CD4-positive, CD25-positive, alpha-beta regulatory T cell (primary cell): ENCODE data around the gene ZNF675. TPM values are rescaled to one million over a fixed set of nuclear protein-coding genes. Genes with fewer than 3 reads are reported as not detected.
A peak's percentile ranks its signal among the peaks of the same experiment; 100 is the strongest.
"Not testable (repeated sequence)": the region's sequence is repeated elsewhere in the genome, so short reads cannot be mapped to it uniquely, and the experiment has no call there.

Source experiments
- ATAC-seq, 2 donors: fragments of 150-1000 bp; cut with Tn5 transposase; one replicate each; pipeline ENCODE4 v1.10.0; 2021; ENCODE audit warnings: low read depth in 2 of 2, moderate number of reproducible peaks in 2 of 2, moderate library complexity in 1 of 2
- DNase-seq, 3 donors: peaks; one replicate each; pipeline versions ENCODE4 v3.0.0 to v3.0.0-alpha.2; 2012 to 2022; ENCODE audit warnings: mixed read lengths in 1 of 3
- H3K27ac ChIP-seq: one replicate; pipeline ENCODE4 v1.7.0; 2013; ENCODE audit warnings: mild to moderate bottlenecking, low read length; ENCODE audit not compliant: insufficient read depth, poor library complexity, severe bottlenecking
- H3K27me3 ChIP-seq: one replicate; pipeline ENCODE4 v1.7.0; 2013; ENCODE audit warnings: low read length; ENCODE audit not compliant: control insufficient read depth, insufficient read depth
- H3K36me3 ChIP-seq: one replicate; pipeline ENCODE4 v1.7.0; 2013; ENCODE audit warnings: mild to moderate bottlenecking, low read length, moderate library complexity; ENCODE audit not compliant: control insufficient read depth, insufficient read depth
- H3K4me1 ChIP-seq: 2 replicates; pipeline ENCODE4 v1.7.0; 2013; ENCODE audit warnings: mild to moderate bottlenecking, low read length; ENCODE audit not compliant: insufficient read depth, control insufficient read depth, poor library complexity, severe bottlenecking
- H3K4me3 ChIP-seq: one replicate; pipeline ENCODE4 v1.7.0; 2013; ENCODE audit warnings: low read depth, mild to moderate bottlenecking, low read length, moderate library complexity
- H3K9me3 ChIP-seq, 2 experiments: 1 replicate in 1 of 2; 2 replicates in 1 of 2; pipeline ENCODE4 v1.7.0; 2013; ENCODE audit warnings: low read length in 2 of 2, mild to moderate bottlenecking in 1 of 2, moderate library complexity in 1 of 2; ENCODE audit not compliant: control insufficient read depth in 2 of 2
- H3K27ac Mint-ChIP-seq, 3 donors: one replicate each; pipeline ENCODE4 v1.8.0; 2020 to 2022; ENCODE audit warnings: mild to moderate bottlenecking in 3 of 3, mixed read lengths in 3 of 3, moderate library complexity in 2 of 3
- H3K27me3 Mint-ChIP-seq: one replicate; pipeline ENCODE4 v1.8.0; 2022; ENCODE audit warnings: mild to moderate bottlenecking, mixed read lengths
- H3K36me3 Mint-ChIP-seq: one replicate; pipeline ENCODE4 v1.8.0; 2020; ENCODE audit warnings: mixed read lengths
- H3K4me1 Mint-ChIP-seq, 4 donors: one replicate each; pipeline ENCODE4 v1.8.0; 2020 to 2022; ENCODE audit warnings: mixed read lengths in 4 of 4, mild to moderate bottlenecking in 1 of 4
- H3K4me3 Mint-ChIP-seq, 4 donors: one replicate each; pipeline ENCODE4 v1.8.0; 2020 to 2022; ENCODE audit warnings: mild to moderate bottlenecking in 4 of 4, mixed read lengths in 4 of 4, moderate library complexity in 3 of 4
- H3K9me3 Mint-ChIP-seq, 7 donors: one replicate each; pipeline ENCODE4 v1.8.0; 2020 to 2022; ENCODE audit warnings: mixed read lengths in 7 of 7, mild to moderate bottlenecking in 3 of 7, moderate library complexity in 2 of 7
- polyA plus RNA-seq, 4 donors: library from polyadenylated mRNA; unstranded; fragments of 300-500 nt; fragmentation: Illumina TruSeq; gene quantifications; one replicate each; pipeline ENCODE4 v1.2.3, GENCODE V29; 2021
- total RNA-seq: library from RNA; stranded (reverse); gene quantifications from one replicate; pipeline ENCODE4 v1.2.3, GENCODE V29; 2022

Gene ZNF675
- 22.1 TPM for total RNA-seq
- polyA plus RNA-seq, result 10 to 100 TPM; 17.2 to 24.3 (median 20.0) TPM

DNA sequence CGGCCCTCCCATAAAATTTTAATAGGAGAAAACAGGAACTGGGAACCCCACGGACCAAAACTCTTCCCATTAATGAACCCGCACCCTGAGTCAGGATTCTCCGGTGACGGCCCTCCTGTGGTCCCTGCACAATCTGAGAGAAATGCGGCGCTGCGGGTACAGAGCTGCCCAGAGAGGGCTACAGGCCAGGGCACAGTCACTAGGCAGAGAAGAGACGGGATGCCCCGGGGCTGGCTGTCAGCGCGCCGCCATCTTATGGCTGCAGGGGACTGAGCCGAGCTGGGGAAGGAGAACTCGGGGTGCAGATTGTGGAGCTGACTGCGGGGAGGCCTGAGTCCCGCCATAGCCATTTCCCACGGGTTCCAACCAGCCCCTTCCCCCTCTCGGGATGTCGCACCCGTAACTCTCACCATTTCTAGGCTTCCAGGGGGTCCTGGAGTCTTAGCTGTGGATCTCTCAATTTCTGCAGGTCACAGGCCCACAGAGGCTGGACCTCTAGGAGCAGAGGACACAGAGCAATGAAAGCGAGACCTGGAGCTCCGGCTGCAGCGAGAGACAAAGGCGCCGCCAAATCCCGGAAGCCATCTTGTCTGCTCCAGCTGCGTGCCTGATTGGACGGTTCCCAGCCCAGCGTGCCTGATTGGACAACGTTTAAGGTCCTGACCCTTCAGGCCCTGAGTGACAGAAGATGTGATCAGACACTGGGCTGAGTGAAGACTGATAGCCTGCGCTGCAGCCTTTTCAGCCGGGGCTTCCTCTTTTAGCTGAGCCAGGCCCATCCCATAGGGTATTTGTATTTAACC lies at the start of gene ZNF675:
Gene ZNF675 (minus strand): TSS at position 592 of the 803 bp plus-strand sequence. CDS start 179 bp downstream, at position 413.
- Histone ChIP-seq H3K4me3 (peak within 1 kb of the TSS; percentile 64), H3K4me1 (peaks cover 18% of the 10 kb centered on the region), H3K9me3 (peaks cover 2 to 13% of the 10 kb centered on the region in 2 experiments), H3K27me3 (no peaks in the 10 kb centered on the region), H3K27ac (peak within 1 kb of the TSS; percentile 84), H3K36me3 (peaks cover 8% of the 10 kb centered on the region)
- peak; percentile 82 to 95 (median 88) for DNase-seq
- H3K27me3 Mint-ChIP-seq, result no peaks in the 10 kb centered on the region
- peaks cover 16 to 58% (median 25%) of the 10 kb centered on the region in 4 donors for H3K4me1 Mint-ChIP-seq
- H3K4me3 Mint-ChIP-seq, result peak within 1 kb of the TSS; percentile 98 to 100 (median 99)
- peaks cover 10% of the 10 kb centered on the region for H3K36me3 Mint-ChIP-seq
- peaks cover 0 to 5% (median 2%) of the 10 kb centered on the region in 7 donors for H3K9me3 Mint-ChIP-seq
- peak; percentile 92 to 94 for ATAC-seq
- peak within 1 kb of the TSS; percentile 97 to 99 (median 98) for H3K27ac Mint-ChIP-seq

DNA sequence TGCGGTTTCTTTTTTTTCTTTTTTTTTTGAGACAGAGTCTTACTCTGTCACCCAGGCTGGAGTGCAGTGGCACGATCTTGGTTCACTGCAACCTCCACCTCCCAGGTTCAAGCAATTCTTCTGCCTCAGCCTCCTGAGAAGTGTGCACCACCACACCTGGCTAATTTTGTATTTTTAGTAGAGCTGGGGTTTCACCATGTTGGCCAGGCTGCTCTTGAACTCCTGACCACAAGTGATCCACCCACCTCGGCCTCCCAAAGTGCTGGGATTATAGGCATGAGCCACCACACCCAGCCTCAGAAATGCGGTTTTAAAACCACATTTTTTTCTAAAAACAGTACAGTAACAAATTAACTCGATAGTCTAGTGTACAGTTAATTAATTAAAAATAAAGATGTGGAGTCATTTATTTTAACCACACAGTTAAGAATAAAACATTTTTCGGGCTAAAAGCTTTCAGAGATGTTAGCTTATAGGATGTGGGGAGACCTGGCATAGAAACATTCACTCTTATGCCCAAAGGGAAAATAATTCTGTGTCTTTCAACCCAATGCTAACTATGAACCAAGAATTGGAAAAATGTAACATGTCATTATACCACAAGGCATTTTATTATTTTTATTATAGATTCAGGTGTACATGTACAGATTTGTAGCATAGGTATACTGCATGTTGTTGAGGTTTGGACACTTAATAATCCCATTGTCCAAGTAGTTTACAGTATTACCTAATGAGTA lies 43.9 kb upstream of the ZNF675 start:
- not testable (repeated sequence) for H3K4me1 Mint-ChIP-seq, ATAC-seq, H3K36me3 Mint-ChIP-seq, H3K27ac Mint-ChIP-seq, H3K27me3 Mint-ChIP-seq, H3K27ac ChIP-seq, H3K4me3 Mint-ChIP-seq, DNase-seq, H3K4me3 ChIP-seq, H3K4me1 ChIP-seq, H3K27me3 ChIP-seq, H3K36me3 ChIP-seq
- H3K9me3 ChIP-seq, result peaks cover 8 to 36% of the 10 kb centered on the region in 2 experiments
- H3K9me3 Mint-ChIP-seq, result peaks cover 0 to 34% (median 14%) of the 10 kb centered on the region in 7 donors

DNA sequence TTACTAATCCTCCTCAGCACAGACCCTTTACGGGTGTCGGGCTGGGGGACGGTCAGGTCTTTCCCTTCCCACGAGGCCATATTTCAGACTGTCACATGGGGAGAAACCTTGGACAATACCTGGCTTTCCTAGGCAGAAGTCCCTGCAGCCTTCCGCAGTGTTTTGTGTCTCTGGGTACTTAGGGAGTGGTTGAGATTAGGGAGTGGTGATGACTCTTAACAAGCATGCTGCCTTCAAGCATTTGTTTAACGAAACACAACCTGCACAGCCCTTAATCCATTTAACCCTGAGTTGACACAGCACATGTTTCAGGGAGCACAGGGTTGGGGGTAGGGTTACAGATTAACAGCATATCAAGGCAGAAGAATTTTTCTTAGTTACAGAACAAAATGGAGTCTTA lies 37.1 kb upstream of the ZNF675 start:
- H3K9me3 ChIP-seq, H3K27ac Mint-ChIP-seq, H3K36me3 ChIP-seq, H3K4me3 ChIP-seq, H3K27me3 ChIP-seq, H3K4me1 ChIP-seq, H3K27ac ChIP-seq, H3K4me3 Mint-ChIP-seq, H3K27me3 Mint-ChIP-seq, ATAC-seq, DNase-seq, H3K36me3 Mint-ChIP-seq: not testable (repeated sequence)
- H3K9me3 Mint-ChIP-seq, result peaks cover 0 to 18% (median 5%) of the 10 kb centered on the region in 7 donors
- H3K4me1 Mint-ChIP-seq, result peaks cover 0 to 13% (median 0%) of the 10 kb centered on the region in 4 donors

DNA sequence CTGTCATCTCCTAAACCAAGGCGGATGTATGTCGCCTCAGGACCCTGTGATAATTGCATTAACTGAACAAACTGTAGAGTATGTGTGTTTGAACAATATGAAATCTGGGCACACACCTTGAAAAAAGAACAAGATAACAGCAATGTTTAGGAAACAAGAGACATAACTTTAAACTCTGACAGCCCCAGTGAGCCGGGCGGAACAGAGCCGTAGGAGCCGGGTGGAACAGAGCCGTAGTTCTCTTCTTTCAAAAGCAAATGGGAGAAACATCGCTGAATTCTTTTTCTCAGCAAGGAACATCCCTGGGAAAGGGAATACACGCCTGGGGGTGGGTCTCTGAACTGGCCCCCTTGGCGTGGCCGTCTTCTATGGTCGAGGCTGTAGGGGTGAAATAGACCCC lies 31.8 kb upstream of the ZNF675 start:
- H3K27me3 ChIP-seq, result no peaks in the 10 kb centered on the region

DNA sequence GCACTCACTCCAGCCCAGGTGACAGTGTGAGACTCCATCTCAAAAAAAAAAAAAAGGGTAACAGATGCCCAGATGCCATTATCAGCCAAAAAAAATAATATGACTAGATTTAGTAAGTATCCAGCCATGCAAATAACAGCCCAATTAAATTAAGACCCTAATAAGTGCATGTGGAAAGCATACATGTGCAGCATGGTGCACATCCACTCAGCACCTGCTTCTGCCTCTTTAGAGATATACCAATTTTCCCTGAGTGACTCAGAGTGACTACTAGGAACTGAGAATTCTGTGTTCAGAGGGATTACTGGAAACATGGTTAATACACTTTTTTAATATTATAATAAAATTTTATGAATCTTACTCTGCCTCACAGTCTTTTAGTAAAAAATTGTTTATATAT lies 29.8 kb upstream of the ZNF675 start:
- ATAC-seq (no peak), DNase-seq (no peak)
- no peak overlapping the region for H3K27ac Mint-ChIP-seq
- H3K4me1 ChIP-seq, result no peaks in the 10 kb centered on the region
- H3K36me3 Mint-ChIP-seq, result no peaks in the 10 kb centered on the region
- no peaks in the 10 kb centered on the region for H3K36me3 ChIP-seq
- peaks cover 6% of the 10 kb centered on the region for H3K27me3 Mint-ChIP-seq
- H3K9me3 Mint-ChIP-seq, result peaks cover 0 to 14% (median 0%) of the 10 kb centered on the region in 7 donors
- H3K4me3 ChIP-seq, result no peak overlapping the region
- H3K9me3 ChIP-seq, result no peaks in the 10 kb centered on the region
- peaks cover 0 to 10% (median 4%) of the 10 kb centered on the region in 4 donors for H3K4me1 Mint-ChIP-seq
- H3K27ac ChIP-seq, result no peak overlapping the region
- no peaks in the 10 kb centered on the region for H3K27me3 ChIP-seq
- no peak overlapping the region for H3K4me3 Mint-ChIP-seq

More for the DNA sequence above, 31.8 kb upstream of the ZNF675 start:
- H3K4me1 ChIP-seq, result no peaks in the 10 kb centered on the region
- Mint-ChIP-seq H3K27ac (no peak overlapping the region), H3K27me3 (peaks cover 6% of the 10 kb centered on the region), H3K4me3 (peak overlapping the region in 1 of 4 donors; percentile 72), H3K9me3 (peaks cover 0 to 14% (median 0%) of the 10 kb centered on the region in 7 donors), H3K4me1 (peaks cover 0 to 14% (median 4%) of the 10 kb centered on the region in 4 donors), H3K36me3 (no peaks in the 10 kb centered on the region)
- H3K27ac ChIP-seq, result no peak overlapping the region
- H3K4me3 ChIP-seq, result no peak overlapping the region
- ATAC-seq (no peak), DNase-seq (no peak)
- H3K9me3 ChIP-seq, result no peaks in the 10 kb centered on the region
- no peaks in the 10 kb centered on the region for H3K36me3 ChIP-seq

DNA sequence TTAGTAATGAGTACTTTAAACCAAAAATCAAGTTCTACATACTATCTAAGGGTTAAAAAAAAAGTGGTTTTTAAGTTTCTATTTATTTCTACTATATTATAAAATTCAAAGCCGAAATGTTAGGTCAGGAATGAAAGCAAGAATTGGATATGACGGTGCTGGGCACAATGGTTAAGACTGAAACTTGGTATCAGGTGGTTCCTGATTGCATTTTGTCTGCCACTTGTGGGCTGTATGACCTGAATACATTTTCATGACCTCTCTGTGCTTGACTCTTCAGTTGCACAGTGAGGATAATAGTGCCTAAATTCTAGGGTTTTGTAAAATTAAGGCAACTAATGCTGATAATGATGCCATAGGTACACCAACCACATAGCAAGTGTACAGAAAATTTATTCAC lies 22.3 kb upstream of the ZNF675 start:
- no peaks in the 10 kb centered on the region for H3K4me1 ChIP-seq
- Mint-ChIP-seq H3K4me1 (no peaks in the 10 kb centered on the region), H3K27ac (no peak overlapping the region), H3K9me3 (peaks cover 0 to 5% (median 2%) of the 10 kb centered on the region in 7 donors), H3K27me3 (peaks cover 4% of the 10 kb centered on the region), H3K36me3 (no peaks in the 10 kb centered on the region), H3K4me3 (no peak overlapping the region)
- H3K36me3 ChIP-seq, result no peaks in the 10 kb centered on the region
- no peak overlapping the region for H3K4me3 ChIP-seq
- no peaks in the 10 kb centered on the region for H3K27me3 ChIP-seq
- ATAC-seq (no peak), DNase-seq (no peak)
- H3K27ac ChIP-seq, result no peak overlapping the region
- H3K9me3 ChIP-seq, result no peaks in the 10 kb centered on the region

DNA sequence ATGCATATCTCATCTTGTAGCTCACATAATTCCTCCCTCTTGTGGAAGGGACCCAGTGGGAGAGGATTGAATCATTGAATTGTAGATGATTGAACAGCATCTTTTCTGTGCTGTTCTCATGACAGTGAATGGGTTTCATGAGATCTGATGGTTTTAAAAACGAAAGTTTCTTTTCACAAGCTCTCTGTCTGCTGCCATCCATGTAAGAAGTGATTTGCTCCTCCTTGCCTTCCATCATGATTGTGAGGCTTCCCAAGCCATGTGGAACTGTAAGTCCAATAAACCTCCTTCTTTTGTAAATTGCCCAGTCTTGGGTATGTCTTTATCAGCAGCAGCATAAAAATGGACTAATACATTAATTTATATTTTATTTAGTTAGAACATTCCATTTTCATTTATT lies 19.6 kb upstream of the ZNF675 start:
- Mint-ChIP-seq H3K9me3 (peaks cover 0 to 5% (median 3%) of the 10 kb centered on the region in 7 donors), H3K36me3 (no peaks in the 10 kb centered on the region), H3K27ac (no peak overlapping the region), H3K4me1 (no peaks in the 10 kb centered on the region), H3K4me3 (no peak overlapping the region), H3K27me3 (peaks cover 4% of the 10 kb centered on the region)
- ATAC-seq (no peak), DNase-seq (no peak)
- Histone ChIP-seq H3K27me3 (no peaks in the 10 kb centered on the region), H3K9me3 (no peaks in the 10 kb centered on the region), H3K36me3 (no peaks in the 10 kb centered on the region), H3K27ac (no peak overlapping the region), H3K4me3 (no peak overlapping the region), H3K4me1 (no peaks in the 10 kb centered on the region)
